Ecto neural progenitor cell (in vitro differentiated cells): ENCODE results near the gene IGFALS.

Source experiments
- DNase-seq: peaks from one replicate; pipeline ENCODE4 v3.0.0-alpha.2; 2018; ENCODE audit warnings: low spot score

Gene IGFALS

DNA sequence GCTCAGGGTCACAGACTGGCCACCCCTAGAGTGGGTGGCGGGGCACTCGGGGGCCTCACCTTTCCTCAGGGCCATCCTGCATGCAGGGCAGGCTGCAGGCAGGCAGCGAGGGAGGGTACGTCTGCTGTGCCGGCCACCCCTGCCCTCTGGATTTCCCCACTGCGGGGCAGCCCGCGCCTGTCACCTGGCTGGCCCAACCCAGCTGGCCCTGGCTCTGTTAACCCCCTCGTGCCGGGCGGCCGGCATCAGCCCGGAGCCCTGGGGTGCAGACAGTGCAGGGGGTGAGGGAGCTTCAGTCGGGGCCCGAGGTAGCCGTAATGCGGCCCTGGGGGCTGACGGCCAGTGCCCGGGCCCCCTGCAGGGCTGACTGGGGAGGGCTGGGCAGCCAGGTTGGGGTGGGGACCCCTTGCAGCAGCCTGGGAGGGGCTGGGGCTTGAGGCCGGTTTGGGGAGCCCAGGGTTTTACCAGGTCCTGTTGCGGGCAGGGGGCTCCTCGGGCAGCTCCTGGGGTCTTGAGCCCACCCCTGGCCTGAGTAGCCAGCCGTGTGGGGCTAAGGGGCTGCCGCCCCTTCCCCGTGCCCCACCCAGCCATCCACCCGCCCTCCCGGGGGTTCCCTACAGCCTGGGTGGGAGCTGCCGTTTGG is at the start of gene IGFALS:
Gene IGFALS, minus strand, starts transcription at position 128 of the 643 bp plus-strand sequence. Its CDS starts 53 bp downstream, at position 75.
- DNase-seq: peak; percentile 40

DNA sequence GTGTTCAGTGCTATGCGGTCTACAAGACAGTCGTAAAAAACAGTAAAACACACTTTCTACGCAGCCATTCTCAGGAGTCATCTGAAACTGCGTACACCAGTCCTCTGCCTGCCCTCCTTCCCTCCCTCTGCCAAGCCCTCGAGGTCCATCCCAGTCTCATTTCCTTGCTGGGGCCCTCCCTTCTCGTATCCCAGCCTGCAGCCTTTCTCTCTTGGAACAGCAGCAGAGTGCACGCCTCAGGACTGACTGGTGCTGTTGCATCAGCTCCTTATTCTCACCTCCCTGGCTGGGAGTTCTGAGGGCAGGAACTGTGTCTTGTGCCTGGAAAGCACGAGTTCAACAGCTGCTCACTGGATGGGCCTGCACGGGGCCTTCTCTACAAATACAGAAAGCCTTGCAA is 46.0 kb upstream of the IGFALS start:
- no peak for DNase-seq

DNA sequence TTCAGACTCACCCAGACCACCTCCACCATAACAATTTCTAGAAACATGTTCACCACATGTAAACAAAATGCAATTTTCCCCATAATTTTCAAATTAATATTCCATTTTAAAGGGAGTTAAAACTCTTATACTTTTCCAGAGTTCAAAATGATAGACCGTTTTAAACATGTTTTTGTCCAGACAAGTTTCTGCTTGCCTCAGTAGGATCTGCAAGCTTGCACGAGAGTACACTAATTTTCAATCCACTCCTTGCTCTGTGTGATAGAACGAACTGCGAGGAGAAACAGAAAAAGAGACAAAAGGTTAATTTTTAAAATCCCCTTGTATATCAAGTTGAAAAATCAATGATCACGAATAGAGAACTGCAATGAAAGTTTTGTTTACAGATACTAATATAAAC is 40.6 kb upstream of the IGFALS start:
- no peak for DNase-seq

DNA sequence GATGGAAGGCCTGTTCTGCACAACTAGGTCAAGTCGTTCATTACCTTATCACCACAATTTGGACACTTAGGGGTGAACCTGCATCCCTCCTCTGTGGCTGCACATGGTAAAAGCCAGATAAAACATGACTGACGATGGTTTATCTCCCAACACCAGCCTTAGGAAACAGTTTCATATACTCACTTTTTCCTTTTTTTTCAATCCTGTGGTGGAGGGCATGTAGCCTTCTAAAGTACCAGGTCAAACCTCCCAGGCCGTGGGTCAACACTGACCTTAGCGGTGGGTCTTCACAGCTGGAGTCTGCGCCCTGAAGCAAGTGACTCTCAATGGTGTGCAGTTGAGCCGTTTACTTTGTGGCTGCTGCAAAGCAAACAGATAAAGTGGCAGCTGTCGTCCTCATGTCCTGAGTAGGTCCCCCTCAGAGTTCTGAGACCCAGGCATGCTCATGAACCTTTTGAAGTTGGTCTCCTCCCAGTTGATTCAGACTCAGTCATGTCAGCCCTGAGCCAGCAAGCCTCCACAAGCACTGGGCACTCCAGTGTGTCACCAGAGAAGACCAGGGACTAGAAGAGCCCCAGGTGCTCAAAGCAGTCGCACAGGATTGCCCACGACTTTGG is 39.4 kb upstream of the IGFALS start:
- DNase-seq: no peak

DNA sequence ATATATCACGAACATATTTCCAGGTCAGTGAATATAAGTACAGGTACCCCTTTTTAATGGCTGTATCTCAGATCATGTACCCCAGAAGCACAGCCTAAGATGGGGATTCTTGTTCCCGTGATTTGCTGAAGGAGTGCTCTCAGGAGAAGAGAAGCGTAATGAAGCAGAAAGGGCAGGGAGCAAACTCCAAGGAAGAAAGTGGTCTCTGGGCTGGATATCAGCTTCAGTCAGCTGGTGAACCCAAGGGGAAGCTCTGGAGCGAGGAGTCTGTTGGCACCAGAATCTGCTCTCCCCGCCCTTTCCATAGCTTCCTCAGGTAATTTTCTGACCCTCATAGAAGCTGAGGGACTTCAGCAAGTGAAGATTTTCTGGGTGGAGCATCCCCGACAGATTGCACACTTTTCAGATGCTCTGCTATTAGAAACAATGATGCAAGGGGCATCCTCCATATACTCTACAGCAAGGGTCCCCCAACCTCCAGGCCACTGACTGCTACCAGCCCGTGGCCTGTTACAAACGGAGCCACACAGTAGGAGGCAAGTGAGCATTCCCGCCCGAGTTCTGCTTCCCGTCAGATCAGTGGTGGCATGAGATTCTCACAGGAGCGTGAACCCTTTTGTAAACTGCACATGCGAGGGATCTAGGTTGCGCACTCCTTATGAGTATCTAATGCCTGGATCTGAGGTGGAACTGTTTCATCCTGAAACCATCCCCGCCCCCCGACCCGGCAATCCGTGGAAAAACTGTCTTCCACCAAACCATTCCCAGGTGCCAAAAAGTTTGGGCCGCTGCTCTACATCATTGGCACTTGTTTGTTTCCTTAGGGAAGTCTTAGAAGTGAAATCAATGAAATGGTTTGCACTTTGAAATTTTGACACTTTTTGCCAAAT is 37.9 kb upstream of the IGFALS start:
- no peak for DNase-seq

DNA sequence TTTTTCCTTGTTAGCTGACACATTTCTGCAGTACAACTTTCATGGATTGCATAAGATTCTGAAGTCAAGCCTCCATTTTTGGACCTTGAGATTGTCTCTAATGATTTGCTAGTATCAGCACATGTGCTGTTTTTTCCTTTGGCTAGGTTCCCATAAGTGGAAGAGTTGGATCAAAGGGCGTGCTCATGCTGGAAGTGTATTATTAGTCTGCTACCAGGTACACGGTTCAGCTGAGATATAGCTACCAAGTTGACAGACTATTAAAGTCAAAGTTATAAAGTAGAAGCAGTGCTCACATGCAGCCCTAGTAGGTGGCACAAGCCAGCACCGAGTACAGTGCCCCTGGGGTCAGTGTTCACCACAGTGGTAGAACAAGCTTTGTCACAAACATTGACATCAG is 36.7 kb upstream of the IGFALS start:
- DNase-seq: no peak

DNA sequence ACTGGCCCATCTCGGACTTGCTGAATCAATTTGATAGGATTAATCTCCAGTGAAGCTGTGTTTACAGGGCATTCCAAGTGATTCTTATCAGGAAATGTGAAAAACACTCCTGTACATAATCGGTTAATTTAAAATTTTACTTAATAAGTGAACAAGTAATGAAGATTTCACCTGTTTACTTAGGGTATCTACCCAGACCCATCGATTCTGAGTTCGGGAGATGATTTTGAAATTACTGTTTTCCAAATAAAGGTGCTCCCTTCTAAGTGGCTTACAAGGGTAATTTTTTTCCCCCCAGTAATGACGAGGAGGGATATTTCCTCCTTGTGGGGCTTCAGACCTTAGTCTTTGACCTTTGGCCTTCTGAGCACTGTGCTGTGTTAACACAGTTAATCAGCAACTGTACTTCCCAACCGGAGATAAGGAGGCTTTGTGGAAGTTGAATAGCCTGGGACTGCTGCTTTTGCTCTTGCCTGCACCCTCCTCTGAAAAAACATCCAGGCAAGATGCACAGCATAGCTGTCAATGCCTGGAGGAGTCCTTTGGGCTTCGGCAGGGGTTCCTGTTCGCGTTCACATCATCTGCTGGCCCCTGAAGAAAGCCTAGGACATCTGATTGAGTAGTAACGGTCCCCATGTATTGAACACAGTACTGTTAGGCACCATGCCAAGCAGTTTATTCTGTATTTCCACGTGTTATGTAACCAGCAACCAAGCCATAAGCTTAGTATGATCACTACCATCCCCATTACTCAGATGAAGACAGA is 35.3 kb upstream of the IGFALS start:
- DNase-seq: no peak

DNA sequence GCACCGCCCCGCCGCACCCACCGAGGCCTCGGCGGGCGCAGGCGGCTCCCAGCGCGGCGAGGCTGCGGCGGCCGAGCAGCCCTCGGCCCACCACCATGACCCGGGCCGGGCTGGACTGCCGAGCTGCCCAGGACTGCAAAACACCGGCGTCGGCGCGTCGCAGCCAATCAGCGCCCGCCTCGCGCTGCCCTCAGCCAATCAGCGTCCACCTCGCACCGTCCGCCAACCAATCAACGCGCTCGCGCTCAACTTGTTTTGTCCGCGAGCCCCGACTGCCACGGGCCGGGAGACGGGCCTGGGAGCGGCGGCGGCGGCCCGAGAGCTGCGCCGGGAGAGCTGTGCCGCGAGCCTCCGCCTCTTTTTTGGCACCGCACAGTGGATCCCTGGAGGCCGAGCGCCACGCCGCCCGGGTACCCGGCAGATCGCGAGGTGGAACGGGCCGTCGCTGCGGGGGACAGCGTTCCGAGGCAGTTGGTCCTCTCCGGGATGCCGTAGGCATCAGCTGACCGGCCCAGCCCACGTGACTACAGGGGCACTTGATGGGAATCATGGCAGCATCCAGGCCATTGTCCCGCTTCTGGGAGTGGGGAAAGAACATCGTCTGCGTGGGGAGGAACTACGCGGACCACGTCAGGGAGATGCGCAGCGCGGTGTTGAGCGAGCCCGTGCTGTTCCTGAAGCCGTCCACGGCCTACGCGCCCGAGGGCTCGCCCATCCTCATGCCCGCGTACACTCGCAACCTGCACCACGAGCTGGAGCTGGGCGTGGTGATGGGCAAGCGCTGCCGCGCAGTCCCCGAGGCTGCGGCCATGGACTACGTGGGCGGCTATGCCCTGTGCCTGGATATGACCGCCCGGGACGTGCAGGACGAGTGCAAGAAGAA is 33.4 kb upstream of the IGFALS start, which contains the start of the genes FAHD1 and HAGH:
Gene FAHD1, plus strand, starts transcription at position 516 of the 883 bp plus-strand sequence. Its CDS starts 33 bp downstream, at position 549.
Gene HAGH, minus strand, starts transcription at position 135 of the 883 bp plus-strand sequence. Its CDS starts 38 bp downstream, at position 97.
- DNase-seq: peak; percentile 98

DNA sequence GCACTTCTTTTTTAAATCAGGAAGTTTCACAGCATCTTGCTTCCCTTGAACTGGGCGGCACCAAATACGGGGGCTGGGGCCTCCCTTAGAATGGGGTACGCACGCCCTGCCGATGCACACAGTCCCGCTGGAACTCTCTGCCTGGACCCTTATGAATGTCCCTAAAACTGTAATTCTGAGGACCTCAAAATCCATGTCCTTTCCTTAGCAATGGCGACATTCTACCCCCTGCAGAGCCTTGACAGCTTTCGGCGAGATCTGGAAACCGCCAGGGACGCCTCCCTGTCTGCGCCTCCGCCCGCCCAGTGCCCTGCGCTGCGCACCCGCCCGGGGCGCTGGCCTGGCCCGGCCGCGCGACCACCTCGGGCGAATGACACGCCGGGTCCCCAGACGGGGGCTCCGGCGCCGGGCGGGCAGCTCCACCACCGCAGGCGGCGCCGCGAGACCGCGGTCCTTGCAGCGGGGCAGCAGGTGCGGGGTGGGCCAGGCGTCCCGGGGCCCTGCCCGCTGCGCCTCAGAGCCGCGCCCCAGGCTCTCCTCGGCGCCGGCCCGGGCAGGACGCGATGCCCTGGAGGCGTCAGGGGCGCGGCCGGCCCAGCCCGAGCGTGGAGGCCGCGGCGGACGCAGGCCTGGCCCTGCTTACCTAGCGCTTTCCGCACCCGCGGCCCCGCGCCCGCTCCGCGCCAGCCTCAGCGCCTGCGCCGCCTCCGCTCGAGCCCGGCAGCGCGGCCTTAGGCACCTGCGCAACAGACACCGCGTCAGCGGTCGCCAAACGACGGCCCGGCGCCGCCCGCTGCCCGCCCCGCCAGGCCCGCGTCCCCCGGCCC is 32.6 kb upstream of the IGFALS start:
- peak; percentile 66 for DNase-seq

DNA sequence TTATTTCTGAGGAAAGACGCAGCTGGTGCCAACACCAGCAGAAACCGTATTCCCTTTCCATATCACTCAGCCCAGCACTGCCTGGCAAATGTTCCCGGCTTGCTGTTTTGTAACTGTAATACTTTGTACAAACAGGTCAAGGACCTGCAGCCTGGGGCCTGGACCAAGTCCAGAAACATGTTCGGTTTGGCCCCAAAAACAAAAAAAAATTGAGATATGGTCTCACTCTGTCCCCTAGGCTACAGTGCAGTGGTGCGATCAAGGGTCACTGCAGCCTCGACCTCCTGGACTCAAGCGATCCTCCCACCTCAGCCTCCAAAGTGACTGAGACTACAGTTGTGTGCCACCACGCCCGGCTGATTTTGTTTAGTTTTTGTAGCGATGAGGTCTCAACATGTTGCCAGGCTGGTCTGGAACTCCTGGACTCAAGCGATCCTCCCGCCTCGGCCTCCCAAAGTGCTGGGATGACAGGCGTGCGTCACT is 31.9 kb upstream of the IGFALS start:
- no peak for DNase-seq

DNA sequence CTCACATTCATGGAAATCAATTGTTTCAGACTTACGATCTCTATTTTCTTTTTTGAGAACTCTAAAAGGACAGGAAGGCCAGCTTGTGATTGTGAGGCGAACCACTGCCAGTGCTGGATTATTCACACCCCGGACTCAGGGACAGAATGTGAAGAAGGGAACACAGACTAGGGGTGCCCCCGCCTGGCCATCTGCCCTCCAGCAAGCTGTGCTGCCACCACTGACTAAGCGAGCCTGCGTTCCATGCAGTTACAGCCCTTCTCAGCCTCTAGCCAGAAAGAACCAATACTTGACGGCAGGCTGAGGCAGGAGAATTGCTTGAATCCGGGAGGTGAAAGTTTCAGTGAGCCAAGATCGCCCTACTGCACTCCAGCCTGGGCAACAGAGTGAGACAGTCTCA is 30.3 kb upstream of the IGFALS start:
- DNase-seq: no peak

DNA sequence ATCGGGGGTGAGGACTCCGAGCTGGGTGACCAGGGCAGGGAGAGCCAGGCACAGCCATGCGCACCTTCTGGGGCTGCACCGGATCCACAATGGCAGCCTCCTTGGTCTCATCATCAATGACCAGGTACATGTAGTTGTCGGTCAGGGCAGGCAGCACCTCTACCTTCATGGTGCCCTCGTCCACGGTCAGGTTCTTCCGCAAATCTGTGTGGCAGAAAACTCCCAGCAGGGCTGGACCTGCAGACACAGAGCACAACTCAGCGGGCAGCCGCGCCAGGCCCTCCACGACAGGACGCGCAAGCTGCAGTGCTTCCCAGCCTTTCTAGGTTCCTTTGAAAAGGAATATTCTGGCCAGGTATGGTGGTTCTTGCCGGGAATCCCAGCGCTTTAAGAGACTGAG is 29.3 kb upstream of the IGFALS start:
- no peak for DNase-seq

DNA sequence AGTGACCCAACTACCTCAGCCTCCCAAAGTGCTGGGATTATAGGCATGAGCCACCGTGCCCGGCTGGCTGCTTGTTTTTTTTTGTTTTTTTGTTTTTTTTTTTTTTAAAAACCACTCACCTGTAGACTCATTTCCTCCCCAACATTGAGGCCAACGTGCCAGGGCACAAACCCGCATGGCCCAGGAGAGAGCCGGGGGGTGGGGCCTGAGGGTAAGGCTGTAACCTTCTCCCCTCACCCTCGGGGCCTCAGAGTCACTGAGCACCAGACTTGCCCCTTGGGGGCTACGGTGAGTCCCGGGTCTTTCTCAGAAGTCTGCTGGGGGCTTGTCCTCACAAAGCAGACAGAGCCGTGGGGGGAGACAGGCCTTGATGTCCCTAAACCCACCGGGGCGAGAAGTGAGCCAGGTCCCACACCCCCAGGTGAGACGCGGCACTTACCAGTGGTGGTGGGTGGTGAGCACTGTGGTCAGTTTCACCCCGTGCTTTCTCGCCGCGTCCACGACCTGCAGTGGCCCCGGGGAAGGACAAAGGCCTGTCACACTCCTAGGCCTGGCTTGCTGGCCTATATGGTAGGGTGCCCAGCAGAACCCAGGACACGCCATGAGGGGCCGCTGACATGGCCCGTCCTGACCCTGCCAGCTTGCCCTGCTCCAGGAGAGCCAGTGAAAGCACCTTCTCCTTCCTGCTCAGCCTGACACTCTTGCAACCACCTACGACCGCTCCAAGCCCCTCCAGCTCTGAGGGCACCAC is 28.5 kb upstream of the IGFALS start:
- DNase-seq: no peak

DNA sequence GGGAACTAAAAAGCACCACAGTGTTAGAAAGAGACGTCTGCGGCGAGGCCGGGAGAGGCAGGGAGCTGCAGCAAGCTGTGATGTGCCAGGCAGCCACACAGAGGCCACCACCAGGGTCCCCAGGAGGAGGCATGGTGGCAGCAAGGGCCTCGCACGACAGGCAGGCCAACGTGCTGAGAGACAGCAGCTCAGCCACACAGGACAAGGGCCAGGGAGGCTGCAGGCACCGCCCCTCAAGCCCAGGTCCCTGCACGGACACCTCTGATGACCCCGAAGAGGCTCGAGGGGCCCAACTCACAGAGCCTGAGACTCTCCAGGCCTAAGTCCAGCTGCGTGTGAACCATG is 27.4 kb upstream of the IGFALS start:
- no peak for DNase-seq

DNA sequence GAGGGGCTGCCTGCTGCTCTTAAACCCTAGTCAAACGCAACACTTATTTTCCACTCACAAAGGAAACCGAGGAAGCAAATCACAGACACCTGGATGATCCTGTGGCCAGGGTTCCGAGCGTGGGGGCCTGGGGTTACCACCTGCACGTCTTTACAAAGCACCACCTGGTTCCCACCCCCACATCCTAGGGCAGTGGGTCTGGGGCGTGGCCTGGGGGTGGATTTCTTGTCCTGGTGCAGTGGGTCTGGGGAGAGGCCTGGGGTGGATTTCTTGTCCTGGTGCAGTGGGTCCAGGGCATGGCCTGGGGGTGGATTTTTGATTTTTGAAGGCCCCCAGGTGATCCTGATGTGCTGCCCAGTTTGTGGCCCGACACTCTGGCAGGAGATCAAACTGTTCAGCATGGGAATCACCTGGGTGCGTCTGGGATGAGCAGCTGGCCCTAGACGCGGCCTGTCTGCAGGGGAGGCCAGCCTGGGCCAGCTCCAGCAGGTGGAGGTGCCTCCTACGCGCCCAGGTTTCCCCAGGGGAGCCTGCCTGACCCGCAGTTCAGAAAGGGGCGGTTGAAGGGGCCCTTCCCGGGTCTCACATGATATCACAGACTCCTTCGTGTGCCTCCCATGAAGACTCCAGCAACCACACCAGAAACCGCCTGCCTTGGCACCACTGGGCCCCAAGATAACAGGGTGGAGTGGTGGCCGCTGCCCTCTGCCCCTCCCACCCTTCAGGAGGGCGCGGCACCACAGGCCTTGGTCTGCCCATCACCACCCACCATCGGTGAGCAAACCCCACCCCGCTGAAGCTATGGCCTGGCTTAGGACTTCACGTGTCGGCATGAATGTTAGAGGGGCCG is 26.8 kb upstream of the IGFALS start:
- no peak for DNase-seq

DNA sequence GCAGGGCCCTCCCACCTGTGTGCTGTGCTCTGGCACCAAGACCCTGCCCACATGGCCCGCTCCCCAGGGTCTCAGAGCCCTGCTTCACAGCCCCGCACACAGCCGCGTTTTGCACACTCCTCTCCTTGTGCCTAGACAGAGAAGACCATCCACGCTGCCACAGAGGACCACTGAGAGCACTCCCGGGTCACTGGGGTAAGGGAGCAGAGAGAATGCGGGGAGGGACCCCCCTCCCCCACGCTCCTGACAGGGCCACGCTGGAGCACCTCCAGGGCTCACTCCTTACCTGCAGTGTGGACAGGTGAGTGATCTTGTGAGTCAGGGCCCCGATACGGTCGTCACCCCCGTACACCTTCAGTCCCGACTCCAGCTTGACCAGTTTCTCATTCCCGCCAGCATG is 26.1 kb upstream of the IGFALS start:
- DNase-seq: no peak

DNA sequence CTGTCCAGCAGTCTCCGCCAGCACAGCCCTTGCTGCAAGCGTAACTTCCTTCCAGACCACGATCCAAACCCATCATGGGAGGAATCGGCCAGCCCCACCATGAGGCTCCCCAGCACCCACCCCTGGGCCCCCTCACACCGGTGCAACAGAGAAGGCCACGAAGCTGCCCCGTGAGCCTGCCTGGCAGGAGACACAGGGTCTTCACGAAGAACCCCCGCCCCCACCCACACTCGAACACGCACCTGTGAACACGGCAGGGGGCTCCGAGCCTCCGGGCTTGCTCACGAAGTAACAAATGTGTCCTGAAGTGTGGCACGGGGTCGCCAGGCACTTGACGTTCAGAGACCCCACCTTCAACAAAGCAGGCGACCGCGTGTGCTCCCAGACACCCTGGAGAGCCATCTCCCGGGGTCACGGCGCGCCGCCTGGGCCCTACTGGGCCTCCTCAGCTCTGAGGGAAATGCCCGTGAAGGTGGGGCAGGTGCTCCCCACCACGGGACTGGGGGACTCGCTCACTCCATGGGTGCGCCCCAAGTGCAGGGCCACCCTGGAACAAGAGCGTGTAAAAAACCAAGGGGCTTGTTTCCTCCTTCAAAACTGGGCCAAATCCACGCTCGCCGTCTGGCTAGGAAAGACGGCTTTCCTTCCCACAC is 25.5 kb upstream of the IGFALS start:
- no peak for DNase-seq
